ENCODE measurements around the gene KCNK10.
A peak's percentile ranks its signal among the peaks of the same experiment; 100 is the strongest.

The KCNK10 gene

GRCh38 chr14:88170333-88170732 lies 152.7 kb downstream of the KCNK10 start:
- DNase-seq (ENCODE audit: low read depth in 1 of 2, low spot score in 1 of 2), result no peak
- H3K27ac ChIP-seq (replicated peaks), result no peak overlapping the region
- H3K4me3 ChIP-seq (replicated peaks; ENCODE audit: insufficient read depth, low read length), result no peak overlapping the region
- TF ChIP-seq POLR2AphosphoS5 (IDR thresholded peaks at IDR 0.05; ENCODE audit: low read depth), result no peak
- no peak for TF ChIP-seq GABPA (IDR thresholded peaks at IDR 0.05; ENCODE audit: low read depth)
- TF ChIP-seq SPI1 (IDR thresholded peaks at IDR 0.05; ENCODE audit: borderline replicate concordance, low read depth), result no peak
- TF ChIP-seq CTCF (IDR thresholded peaks at IDR 0.05; ENCODE audit: insufficient read depth, low read length), result no peak
- TF ChIP-seq, protein P1, sequence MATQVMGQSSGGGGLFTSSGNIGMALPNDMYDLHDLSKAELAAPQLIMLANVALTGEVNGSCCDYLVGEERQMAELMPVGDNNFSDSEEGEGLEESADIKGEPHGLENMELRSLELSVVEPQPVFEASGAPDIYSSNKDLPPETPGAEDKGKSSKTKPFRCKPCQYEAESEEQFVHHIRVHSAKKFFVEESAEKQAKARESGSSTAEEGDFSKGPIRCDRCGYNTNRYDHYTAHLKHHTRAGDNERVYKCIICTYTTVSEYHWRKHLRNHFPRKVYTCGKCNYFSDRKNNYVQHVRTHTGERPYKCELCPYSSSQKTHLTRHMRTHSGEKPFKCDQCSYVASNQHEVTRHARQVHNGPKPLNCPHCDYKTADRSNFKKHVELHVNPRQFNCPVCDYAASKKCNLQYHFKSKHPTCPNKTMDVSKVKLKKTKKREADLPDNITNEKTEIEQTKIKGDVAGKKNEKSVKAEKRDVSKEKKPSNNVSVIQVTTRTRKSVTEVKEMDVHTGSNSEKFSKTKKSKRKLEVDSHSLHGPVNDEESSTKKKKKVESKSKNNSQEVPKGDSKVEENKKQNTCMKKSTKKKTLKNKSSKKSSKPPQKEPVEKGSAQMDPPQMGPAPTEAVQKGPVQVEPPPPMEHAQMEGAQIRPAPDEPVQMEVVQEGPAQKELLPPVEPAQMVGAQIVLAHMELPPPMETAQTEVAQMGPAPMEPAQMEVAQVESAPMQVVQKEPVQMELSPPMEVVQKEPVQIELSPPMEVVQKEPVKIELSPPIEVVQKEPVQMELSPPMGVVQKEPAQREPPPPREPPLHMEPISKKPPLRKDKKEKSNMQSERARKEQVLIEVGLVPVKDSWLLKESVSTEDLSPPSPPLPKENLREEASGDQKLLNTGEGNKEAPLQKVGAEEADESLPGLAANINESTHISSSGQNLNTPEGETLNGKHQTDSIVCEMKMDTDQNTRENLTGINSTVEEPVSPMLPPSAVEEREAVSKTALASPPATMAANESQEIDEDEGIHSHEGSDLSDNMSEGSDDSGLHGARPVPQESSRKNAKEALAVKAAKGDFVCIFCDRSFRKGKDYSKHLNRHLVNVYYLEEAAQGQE (IDR thresholded peaks at IDR 0.05; ENCODE audit: insufficient replicate concordance, low read depth), result no peak
- H3K27me3 ChIP-seq (ENCODE audit: insufficient read depth, poor library complexity, severe bottlenecking), result peaks cover 4% of the 10 kb centered on the region

DNA sequence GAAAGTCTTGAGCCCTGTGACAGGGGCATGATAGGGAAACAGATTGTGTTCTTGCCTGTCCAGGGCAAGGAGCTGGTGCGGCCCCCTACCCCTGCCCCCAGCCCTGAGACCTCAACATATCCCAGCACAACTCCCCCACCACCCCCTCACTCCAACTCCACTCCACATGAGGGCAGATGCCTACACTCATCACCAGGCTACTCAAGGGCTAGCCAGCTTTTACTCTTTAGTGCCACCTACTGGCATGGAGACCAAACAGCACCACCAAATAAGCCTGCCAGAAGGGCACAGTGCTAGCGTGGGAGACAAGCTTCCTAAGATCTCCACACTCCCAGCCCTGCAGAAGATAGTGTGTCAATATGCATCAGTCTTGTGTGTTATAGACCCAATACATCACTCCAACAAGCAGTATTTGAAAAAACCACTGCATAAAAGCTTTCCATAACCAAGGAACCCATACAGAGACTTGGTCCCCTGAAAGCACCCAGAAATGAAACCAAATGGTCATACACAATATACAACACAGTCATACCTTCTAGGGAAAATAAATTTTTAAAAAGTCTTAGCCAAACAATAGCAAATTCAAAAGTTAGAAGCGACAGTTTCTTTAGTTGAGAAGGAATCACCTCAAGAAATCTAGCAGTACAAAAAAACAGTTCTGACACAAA lies 154.4 kb downstream of the KCNK10 start:
- H3K4me3 ChIP-seq (replicated peaks; ENCODE audit: insufficient read depth, low read length), result no peak overlapping the region
- peak; percentile 18 to 43 for DNase-seq (ENCODE audit: low read depth in 1 of 2, low spot score in 1 of 2)
- no peak overlapping the region for H3K27ac ChIP-seq (replicated peaks)
- H3K27me3 ChIP-seq (ENCODE audit: insufficient read depth, poor library complexity, severe bottlenecking), result peaks cover 4% of the 10 kb centered on the region
- TF ChIP-seq POLR2AphosphoS5 (IDR thresholded peaks at IDR 0.05; ENCODE audit: low read depth) (no peak), SPI1 (IDR thresholded peaks at IDR 0.05; ENCODE audit: borderline replicate concordance, low read depth) (no peak), CTCF (IDR thresholded peaks at IDR 0.05; ENCODE audit: insufficient read depth, low read length) (peak; percentile 85)

DNA sequence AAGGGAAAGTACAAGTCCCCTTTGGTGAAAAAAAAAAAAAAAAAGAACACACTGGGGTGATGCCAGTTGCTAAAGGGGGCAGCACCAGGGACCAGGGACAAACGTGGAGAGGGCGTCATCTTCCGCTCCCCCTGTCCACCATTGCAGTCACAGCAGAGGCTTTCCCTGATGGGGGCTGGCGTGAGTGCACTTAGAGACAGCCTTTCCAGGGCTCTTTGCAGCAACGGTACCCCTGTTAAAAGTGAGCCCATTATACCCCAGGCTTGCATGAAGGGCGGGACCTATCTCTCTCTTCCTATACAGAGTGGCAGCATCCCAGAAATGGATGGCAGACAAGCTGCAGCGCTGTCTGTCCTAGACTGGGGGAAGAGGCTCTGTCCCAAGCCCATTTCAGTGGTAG lies 155.0 kb downstream of the KCNK10 start:
- TF ChIP-seq GABPA (IDR thresholded peaks at IDR 0.05; ENCODE audit: low read depth) (no peak), SPI1 (IDR thresholded peaks at IDR 0.05; ENCODE audit: borderline replicate concordance, low read depth) (no peak), POLR2AphosphoS5 (IDR thresholded peaks at IDR 0.05; ENCODE audit: low read depth) (no peak), CTCF (IDR thresholded peaks at IDR 0.05; ENCODE audit: insufficient read depth, low read length) (no peak)
- TF ChIP-seq, protein P1 (IDR thresholded peaks at IDR 0.05; ENCODE audit: insufficient replicate concordance, low read depth), result no peak
- peaks cover 4% of the 10 kb centered on the region for H3K27me3 ChIP-seq (ENCODE audit: insufficient read depth, poor library complexity, severe bottlenecking)
- H3K27ac ChIP-seq (replicated peaks), result no peak overlapping the region
- no peak overlapping the region for H3K4me3 ChIP-seq (replicated peaks; ENCODE audit: insufficient read depth, low read length)
- DNase-seq (ENCODE audit: low read depth in 1 of 2, low spot score in 1 of 2), result no peak

GRCh38 chr14:88166616-88167015 lies 156.5 kb downstream of the KCNK10 start:
- no peak for TF ChIP-seq SPI1 (IDR thresholded peaks at IDR 0.05; ENCODE audit: borderline replicate concordance, low read depth)
- no peak overlapping the region for H3K27ac ChIP-seq (replicated peaks)

More at GRCh38 chr14:88166616-88167015, 156.5 kb downstream of the KCNK10 start:
- no peak for DNase-seq (ENCODE audit: low read depth in 1 of 2, low spot score in 1 of 2)
- H3K27me3 ChIP-seq (ENCODE audit: insufficient read depth, poor library complexity, severe bottlenecking), result peaks cover 7% of the 10 kb centered on the region
- no peak overlapping the region for H3K4me3 ChIP-seq (replicated peaks; ENCODE audit: insufficient read depth, low read length)

Measured in HL-60 (cell line).